DLD1 (cell line): ENCODE measurements around the gene TFCP2.

Experiments used
- in situ Hi-C: cut with HindIII; loops from 2 replicates; pipeline ENCODE4 v1.10.0; 2017; ENCODE audit warnings: low sequenced_read_pairs

Gene TFCP2

DNA sequence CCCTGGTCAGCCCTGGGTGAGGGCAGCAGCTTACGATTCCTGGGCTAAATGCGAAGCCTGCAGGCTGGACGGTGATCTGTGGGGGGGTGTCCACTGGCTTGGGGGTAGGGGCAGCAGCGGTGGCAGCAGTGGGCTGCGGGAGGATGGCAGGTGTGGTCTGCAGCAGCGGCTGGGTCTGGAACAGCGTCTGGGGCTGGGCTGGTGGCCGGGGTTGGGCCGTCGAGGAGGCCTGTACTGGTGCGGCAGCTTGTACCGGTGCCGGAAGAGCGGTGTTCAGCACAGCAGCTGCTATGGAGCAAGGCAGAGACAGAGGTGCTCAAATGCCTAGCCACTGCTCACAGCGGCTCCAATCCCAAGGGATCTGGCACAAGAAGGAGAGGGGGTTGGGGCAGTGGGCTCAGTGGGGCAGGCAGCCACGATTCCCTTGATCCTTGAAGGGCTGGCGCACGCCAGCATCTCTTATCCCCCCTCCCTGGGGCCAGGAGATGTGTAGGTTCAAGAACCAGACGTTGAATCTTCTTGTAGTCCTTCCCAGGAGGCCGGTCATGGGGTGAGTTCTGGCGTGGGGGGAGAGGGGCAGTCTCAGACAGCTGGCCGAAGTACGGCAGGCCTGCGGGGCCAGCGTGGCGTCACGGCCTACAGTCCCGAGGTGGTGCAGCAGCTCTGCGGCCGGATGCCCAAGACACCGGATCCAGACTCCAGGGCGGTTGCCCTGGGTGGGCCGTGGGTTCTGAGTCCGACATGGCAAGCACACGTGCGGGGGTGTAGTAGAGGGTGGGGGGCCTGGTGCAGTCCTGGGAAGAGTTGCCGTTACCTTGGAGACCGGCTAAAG, 25.0 kb upstream of the TFCP2 start:
- in situ Hi-C loops = no loop called here

DNA sequence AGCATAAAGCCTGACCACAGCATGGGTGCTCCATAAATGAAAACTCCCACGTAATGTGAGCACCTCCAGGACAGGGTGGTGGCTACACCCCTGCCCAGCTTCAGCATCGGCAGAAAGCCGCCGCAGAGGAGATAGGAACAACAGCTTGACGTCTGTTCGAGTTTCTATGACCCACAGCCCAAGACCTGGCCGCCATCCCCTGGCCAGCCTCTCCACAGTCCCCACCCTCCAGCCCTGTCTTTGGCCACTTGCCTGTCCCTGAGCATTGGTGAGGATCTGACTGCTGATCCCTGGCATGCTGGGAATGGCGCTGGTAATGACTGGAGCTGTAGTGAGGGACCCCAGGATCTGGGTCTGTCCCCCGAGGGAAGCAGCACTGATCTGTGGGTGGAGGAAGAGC, 23.6 kb upstream of the TFCP2 start:
- in situ Hi-C loops = no loop called here

DNA sequence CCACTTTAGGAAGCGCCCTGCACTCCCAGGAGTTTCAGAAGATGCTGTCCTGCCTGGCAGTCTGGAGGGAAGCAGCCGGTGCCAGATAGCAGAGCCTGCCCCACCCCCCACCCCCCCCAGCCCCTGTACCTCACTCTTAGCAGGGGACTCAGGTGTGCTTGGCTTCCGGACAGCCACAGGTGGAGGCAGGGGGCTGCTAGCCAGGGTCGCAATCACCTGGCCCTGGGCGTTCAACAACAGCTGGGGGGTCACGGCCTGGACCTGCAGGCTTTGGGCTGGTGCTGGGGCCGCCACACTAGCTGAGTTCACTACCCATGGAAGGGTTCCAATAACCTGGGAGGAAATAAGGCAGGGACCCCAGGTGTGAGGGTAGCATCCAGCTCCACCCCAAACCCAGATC, 22.9 kb upstream of the TFCP2 start:
- in situ Hi-C loops = no loop called here

GRCh38 chr12:51192284-51192671, 19.3 kb upstream of the TFCP2 start:
- in situ Hi-C loops = no loop called here

DNA sequence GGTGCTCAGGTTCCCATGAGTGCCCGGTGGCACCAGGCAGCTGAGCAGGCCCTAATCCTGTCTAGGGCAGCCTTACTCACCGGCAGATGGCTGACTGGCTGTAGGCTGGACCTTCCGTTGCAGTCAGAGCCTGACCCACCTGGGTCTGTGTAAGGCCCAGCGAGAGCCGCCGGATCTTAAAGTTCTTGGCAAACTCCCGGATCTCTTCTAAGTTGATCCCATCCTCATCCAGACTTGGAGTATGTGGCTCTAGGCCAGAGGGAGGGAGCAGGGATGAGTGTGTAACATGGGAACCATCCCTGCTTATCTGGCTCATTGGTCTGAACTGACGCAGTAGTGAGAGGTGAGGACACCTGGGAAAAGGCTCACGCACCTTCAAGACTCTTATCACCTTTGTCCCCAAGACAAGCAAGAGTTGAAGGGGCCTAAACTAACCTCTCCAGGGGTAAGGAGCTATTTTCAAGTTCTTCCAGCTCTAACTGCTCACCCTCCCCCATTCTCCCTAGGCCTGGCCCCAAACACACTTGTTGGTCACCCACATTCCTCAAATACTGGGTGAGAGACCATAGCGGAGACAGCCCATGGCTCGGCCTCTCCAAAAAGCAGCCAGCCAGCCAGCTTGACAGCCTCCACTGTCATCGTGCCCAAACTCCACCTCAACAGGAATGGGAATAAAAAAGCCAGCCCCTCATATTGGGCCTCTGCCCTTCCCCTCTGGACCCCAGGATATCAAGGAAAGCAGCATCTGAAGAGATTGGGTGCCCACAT, 18.8 kb upstream of the TFCP2 start:
- in situ Hi-C loops = no loop called here

DNA sequence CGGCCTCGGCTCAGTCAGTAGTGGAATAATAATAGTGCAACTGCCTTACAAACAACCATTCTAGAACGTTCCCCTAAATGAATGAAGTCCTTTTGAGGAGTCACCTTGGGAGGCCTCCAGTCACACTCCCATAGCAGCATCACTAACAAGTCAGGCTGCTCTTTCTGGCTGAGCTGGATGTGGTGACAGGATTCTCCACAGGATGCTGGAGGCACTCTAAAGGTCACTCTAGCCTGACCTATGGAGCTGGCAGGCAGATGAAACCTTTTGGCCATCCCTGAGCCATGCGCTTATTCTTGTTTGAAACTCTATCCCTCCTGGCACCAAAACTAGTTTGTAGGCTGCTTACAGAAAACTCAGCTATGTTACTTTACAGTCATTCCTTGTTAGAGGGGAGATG, 17.9 kb upstream of the TFCP2 start:
- in situ Hi-C loops = no loop called here

- in situ Hi-C loops = no loop called here
Measured at GRCh38 chr12:51189790-51190355, 16.9 kb upstream of the TFCP2 start.

DNA sequence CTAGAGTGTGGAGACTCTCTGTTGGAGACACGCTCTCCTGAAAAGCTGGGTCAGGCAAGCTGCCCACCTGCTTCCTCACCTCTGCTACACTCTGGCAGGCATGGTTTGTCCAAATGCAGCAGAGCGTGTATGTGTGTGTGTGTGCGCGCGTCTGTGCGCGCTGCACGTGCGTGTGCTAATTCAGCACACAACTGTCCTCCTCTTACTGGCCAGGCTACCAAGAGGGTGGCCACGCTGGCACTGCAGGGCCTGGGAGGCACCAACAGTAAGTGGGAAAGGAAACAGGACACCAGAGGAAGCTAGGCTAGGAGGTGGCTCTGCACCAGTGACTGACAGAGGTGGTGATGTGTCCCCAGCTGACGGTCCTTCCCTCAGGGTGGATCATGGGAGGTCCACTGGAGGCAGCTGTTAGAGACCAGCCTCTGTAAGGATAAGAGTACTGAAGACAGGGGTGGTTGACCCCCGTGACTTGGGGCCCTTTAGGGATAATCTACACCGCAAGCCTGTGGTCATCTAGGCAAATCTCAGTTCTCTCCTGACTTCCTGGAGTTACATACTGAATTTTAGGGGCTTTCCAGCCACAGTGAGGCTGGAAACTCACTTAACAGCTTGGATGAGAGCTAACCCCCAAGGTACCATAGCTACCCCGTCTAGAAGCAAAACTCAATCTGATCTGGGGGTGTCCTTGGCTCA, 15.6 kb upstream of the TFCP2 start:
- in situ Hi-C loops = no loop called here

DNA sequence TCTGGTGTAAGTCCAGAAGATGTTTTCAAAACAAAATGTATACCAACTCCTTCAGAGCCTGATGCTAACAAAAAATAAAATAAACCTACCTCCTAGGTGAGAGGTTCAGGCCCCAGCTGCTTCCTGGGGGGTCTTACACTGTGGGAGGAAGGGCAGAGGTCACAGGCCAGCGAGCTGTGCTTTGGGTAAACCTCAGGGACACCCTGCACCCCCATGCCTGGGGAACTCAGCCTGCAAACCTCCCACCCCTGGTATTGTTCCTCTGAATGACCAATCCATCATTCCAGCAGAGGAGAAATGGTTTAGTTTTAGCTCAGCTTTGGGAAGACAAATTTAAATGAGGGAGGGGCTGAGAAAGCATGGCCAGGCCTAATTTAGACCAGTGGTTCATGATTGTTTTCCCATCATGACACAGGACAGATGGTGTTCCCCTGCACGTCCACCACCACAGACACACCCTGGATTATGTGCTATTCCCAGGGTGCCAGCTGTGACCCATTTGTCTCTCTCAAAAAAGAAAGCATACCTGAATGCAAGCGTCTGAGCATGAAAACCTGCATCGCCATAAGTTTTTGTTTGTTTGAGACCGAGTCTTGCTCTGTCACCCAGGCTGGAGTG, 14.5 kb upstream of the TFCP2 start:
- in situ Hi-C loops = no loop called here

DNA sequence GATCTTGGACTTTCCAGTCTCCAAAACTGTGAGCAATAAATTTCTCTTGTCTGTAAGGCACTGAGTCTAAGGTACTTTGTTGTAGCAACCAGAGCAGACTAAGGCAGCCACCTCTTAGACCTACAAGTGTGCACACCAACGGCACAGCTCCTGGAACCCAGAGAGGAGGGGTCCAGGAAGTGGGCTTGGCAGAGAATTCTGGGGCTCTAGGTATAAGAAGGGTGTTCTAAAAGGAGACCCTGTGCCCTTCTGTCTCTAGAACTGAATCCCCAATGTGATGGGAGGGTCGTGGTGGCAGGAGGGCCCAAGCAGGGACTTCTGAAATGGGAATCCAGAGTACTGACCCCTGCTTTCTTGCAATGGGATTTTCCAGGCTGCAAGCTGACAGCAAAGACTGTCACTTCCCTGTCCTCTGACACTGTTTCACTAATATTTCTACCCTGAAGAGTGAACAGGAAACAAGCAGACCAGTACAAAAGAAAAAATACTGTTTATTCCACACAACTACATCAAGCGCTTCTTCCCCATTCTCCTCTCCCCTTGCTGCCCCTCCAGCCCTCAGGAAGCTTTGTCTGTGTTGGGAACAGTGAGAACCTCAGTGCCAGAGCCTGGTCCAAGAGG, 13.6 kb upstream of the TFCP2 start:
- in situ Hi-C loops = no loop called here

DNA sequence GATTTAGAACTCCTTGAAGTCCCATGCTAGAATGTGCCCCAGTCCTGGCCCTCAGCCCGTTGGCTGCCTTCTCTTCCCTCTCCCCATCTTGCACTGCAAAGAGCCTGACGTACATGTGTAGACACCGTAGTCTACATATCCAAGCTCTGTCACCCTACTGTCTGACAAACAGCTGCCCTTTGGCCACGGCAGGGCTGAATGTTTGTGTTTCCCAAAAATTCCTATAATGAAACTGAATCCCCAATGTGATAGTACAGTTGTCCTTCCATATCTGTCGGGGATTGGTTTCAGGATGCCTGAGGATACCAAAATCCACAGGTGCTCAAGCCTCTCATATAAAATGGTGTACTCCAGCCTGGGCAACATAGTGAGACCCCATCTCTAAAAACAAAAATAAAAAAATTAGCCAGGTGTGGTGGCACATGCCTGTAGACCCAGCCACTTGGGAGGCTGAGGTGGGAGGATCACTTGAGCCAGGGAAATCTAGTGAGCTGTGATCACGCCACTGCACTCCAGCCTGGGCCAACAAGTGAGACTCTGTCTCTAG, 12.3 kb upstream of the TFCP2 start:
- in situ Hi-C loops = no loop called here

- in situ Hi-C loops = no loop called here
Measured at GRCh38 chr12:51183816-51184215, 10.9 kb upstream of the TFCP2 start.

GRCh38 chr12:51183349-51183748, 10.4 kb upstream of the TFCP2 start:
- in situ Hi-C loops = no loop called here

DNA sequence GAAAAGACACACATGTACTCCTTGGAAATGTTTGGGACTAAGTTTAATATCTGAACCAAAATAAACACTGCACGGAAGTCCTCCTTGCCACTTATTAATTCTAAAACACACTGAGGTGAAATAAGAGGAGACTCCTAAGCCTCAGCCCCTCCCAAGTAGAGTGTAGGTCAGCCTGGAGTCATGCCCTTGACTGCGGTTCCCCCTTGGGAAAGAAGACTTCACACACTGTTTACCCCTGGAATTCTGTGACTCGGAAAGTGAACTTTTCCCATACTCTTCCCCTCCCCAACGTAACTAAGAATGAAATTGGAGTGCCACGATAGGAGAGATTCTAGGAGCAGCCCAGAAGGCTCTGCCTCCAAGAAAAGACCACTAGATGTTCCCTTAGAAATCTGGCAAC, 8.6 kb upstream of the TFCP2 start:
- in situ Hi-C loops = no loop called here

DNA sequence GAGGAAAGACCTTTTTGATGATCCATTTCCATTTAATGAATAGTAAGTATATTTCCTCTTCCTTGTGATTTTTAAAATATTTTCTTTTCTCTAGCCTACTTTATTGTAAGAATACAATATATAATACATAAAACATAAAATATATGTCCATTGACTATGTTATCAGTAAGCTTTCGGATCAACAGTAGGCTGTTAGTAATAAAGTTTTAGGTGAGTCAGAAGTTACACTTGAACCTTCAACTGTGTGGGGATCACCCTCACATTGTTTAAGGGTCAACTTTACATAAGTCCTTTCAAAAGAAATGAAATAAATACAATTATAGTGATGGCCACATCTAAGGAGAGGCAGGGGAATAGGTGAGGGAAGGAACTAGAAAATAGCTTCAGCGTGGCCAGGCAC, 5.0 kb upstream of the TFCP2 start:
- in situ Hi-C loops = no loop called here

DNA sequence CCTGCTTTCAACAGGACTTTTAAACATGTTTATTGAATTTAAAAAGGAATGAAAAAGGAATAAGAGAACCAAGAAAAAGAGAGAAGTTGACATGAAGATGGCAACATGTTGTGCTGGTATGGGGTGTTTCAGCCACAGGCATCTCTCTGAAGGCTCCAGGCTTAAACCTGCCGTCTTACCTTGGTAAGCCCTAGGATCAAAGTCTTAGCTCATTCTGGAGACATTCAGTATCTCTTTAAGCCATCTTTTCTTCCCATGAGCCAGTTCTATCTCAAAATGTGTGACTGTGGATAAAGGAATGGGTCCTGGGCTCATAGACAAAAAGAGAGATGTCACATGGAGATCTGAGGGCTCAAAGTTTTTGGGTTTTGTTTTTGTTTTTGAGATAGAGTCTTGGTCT, 1.6 kb upstream of the TFCP2 start:
- in situ Hi-C loops = no loop called here

DNA sequence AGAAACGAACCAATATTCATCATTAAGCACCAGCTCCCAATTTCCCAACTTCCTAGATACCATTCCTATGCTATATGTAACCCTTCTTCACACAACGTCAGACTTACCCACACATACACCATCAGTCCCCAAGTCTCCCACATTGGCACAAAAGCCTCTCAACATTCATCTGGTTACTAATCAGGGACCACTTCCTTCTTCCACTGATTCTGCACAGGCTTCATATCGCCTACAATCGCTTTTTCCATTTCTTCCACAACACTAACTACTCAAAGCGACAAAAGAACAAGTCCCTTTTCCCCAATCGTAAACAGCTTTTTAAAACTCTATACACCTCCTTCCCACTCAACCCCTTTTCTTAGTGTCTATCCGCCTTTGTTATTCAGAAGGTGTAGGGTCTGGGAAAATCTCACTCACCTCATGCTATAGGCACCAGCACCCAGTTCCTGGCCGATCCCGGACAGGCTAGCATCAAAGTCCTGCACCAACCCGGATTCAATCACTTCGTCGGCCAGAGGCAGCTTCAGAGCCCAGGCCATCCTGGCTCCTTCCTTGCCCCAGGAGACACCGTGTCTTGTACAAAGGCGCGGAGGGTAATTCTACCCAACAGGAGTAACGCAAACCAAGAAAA, 936 bp downstream of the TFCP2 start:
- in situ Hi-C loops = no loop called here

DNA sequence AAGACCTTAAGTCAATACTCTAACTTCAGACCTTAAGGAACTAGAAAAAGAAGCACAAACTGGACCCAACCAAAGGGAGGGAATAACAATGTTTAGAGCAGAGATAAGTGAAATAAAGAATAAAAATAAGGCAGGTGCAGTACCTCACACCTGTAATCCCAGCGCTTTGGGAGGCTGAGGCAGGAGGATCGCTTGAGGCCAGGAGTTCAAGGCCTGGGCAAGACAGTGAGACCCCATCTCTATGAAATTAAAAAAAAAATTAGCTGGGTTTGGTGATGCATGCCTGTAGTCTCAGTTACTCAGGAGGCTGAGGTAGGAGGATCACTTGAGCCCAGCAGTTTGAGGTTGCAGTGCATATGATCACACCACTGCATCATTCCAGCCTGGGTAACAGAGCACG, 9.1 kb downstream of the TFCP2 start:
- in situ Hi-C loops = no loop called here

- in situ Hi-C loops = no loop called here
Measured at GRCh38 chr12:51162217-51162616, 10.7 kb downstream of the TFCP2 start.
